WI38 (cell line): ENCODE results near the gene SYNDIG1.
"Not testable (repeated sequence)": the region's sequence is repeated elsewhere in the genome, so short reads cannot be mapped to it uniquely, and the experiment has no call there.

Experiments
- H3K4me3 ChIP-seq: 2 replicates; pipeline ENCODE4 v1.5.1; 2011; ENCODE audit warnings: low read depth, mild to moderate bottlenecking, control low read depth, low read length
- CTCF ChIP-seq: IDR thresholded peaks from 2 replicates; pipeline ENCODE4 v1.5.1; 2012; ENCODE audit warnings: low read depth, mild to moderate bottlenecking, control low read depth, low read length

The SYNDIG1 gene

DNA sequence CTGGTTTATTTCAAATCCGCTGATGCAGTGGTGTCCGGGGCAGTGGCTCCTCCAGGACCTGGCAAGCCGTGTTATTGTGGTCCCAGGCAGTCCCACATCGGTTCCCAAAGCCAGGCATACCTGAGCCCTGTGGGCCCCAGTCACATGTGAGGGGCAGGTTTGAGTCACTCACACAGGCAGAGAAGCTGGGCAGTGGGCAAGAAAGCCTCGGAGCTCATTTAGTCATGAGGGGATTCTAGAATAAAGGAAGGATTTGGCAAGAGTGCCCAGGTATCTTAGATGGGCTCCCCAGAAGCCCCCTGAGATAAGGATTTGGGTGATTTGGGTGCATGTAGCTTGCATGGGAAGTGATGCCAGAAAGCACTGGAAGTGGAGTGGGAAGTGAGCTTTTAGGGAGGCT is 37.3 kb downstream of the SYNDIG1 start:
- H3K4me3 ChIP-seq = no peak overlapping the region
- no peak for TF ChIP-seq CTCF

DNA sequence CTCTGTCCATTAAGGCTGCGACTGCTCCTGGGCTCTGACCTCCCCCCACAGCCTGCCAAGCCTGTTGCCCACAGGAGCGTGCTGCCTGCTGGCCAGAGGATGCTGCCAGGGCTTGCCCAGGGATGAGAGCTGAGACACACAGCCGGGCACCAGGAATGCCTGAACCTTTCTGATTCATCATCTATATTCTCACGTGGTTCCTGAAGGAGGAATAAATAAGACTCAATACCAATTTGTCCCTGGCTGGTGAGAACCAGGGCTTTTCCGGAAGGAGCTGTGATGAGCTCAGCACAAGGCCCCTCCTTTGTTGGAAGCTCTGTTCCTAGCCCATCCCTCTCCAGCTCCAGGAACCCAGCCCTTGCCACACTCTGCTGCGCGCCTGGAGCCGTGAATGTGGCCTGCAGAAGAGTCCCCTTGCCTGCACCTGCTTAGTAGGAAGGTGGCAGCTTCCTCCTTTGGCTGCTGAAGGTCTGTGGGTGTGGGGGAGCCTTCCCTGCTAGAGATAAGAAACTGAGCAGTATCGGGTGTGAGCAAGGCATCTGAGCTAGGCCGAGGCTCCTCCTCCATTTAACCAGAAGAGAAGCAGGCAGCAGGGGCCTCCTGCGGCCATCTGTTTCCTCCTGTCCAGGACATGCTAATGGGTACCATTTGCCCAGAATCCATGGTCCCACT is 37.9 kb downstream of the SYNDIG1 start:
- H3K4me3 ChIP-seq = no peak overlapping the region
- TF ChIP-seq CTCF = no peak

DNA sequence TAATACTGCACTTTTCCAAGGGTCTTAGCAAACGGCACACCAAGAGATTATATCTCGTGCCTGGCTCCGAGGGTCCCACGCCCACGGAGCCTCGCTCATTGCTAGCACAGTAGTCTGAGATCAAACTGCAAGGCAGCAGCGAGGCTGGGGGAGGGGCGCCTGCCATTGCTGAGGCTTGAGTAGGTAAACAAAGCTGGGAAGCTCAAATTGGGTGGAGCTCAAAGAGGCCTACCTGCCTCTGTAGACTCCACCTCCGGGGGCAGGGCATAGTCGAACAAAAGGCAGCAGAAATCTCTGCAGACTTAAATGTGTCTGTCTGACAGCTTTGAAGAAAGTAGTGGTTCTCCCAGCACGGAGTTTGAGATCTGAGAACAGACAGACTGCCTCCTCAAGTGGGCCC is 43.0 kb downstream of the SYNDIG1 start:
- H3K4me3 ChIP-seq = not testable (repeated sequence)

- H3K4me3 ChIP-seq = no peak overlapping the region
- no peak for TF ChIP-seq CTCF
These were observed 49.1 kb downstream of the SYNDIG1 start for GRCh38 chr20:24518515-24518914.

DNA sequence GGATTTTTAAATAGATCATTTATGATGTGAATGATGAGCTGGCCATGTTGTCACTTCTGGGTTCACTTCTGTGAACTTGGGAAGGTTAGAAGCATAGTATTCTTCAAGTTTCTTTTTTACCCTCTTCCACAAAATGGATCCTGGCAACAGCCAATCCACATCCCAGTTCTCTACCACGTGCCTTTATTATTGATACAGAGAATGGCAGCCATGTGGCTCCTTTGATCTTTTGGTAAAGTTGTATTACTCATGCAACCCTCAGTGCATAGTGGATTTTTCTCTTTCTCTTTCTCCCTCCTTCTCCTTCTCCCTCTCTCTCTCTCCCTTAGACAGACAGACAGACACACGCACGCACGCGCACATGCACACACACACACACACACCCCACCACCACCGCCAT is 50.0 kb downstream of the SYNDIG1 start:
- H3K4me3 ChIP-seq = no peak overlapping the region
- TF ChIP-seq CTCF = no peak

GRCh38 chr20:24521032-24521431 is 51.6 kb downstream of the SYNDIG1 start:
- no peak overlapping the region for H3K4me3 ChIP-seq
- TF ChIP-seq CTCF = no peak

DNA sequence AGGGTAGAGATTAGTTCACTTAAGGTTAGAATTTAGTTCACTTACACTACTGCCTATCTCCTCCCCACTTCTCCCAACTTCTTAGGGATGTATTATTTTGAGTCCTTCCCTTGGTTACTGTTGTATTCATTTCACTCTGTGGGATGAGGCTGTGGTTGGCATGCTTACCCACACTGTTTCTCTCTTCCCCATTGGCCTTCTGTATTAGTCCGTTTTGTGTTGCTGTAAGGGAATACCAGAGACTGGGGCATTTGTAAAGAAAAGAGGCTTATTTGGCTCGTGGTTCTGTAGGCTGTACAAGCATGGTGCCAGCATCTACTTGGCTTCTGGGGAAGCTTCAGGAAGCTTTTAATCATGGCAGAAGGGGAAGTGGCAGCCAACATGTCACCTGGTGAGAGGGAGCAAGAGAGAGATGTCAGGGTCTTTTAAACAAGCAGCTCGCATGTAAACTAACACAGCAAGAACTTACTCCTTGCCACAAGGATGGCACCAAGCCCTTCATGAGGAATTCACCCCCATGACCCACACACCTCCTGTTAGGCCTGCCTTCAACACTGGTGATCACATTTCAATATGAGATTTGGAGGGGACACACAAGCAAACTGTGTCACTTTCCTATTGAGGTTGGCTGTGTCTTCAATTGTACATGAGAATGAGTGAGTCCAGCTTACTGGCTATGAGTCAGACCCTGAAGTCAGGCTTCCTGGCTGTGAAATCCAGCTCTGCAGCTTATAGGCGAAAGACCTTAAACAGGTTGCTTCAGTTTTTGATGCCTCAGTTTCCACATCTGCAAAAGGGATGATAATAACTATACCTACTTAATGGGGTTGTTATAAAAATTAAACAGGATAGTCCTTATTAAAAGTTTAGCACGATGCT is 53.3 kb downstream of the SYNDIG1 start:
- H3K4me3 ChIP-seq = no peak overlapping the region
- TF ChIP-seq CTCF = no peak
